PC-3 (cell line): ENCODE results near the gene ANKS1B. TPM values are rescaled to one million over a fixed set of nuclear protein-coding genes. Genes with fewer than 3 reads are reported as not detected.

ENCODE experiments used
- ATAC-seq: fragments of 200-7000 bp; cut with Tn5 transposase; 2 replicates; pipeline ENCODE4 v1.9.1; 2020; ENCODE audit warnings: mild to moderate bottlenecking, moderate library complexity
- BruUV-seq: library from RNA; stranded (reverse); fragments of 400-500 nt; replicated peaks from 2 replicates; lab custom pipeline; 2021; lab: Mats Ljungman, UMichigan
- CTCF ChIA-PET: fragments of 300-600 bp; sonication (Branson Sonifier 250); formaldehyde crosslinking; loops from one replicate; lab custom pipeline; 2022; ENCODE audit warnings: antibody characterized with exemption; lab: Charles Lee
- POLR2A ChIA-PET: fragments of 300-600 bp; sonication (Branson Sonifier 250); formaldehyde crosslinking; loops from one replicate; lab custom pipeline; 2022; ENCODE audit warnings: antibody characterized with exemption; ENCODE audit not compliant: unreplicated experiment; lab: Charles Lee
- DNase-seq: peaks from one replicate; pipeline ENCODE4 v3.0.0-alpha.2; 2015
- H2AFZ ChIP-seq: fragments of 300-600 bp; sonication (generic); 2 replicates; pipeline ENCODE4 v1.6.0; 2016; ENCODE audit warnings: antibody characterized with exemption, low read length
- H3F3A ChIP-seq: fragments of 300-600 bp; sonication (generic); one replicate; pipeline ENCODE4 v1.6.0; 2017; ENCODE audit warnings: antibody characterized with exemption, low read length, control low read depth, mild to moderate bottlenecking; ENCODE audit not compliant: unreplicated experiment
- H3K27ac ChIP-seq: fragments of 300-600 bp; sonication (generic); 2 replicates; pipeline ENCODE4 v1.5.1; 2016; ENCODE audit warnings: mild to moderate bottlenecking, low read length
- H3K27me3 ChIP-seq: fragments of 300-600 bp; sonication (generic); 2 replicates; pipeline ENCODE4 v1.6.1; 2016; ENCODE audit warnings: low read length, mixed read lengths
- H3K36me3 ChIP-seq: fragments of 300-600 bp; sonication (generic); 2 replicates; pipeline ENCODE4 v1.6.1; 2016; ENCODE audit warnings: low read depth, mixed run types, low read length, mixed read lengths
- H3K4me1 ChIP-seq: fragments of 300-600 bp; sonication (generic); 2 replicates; pipeline ENCODE4 v1.5.1; 2016; ENCODE audit warnings: low read length; ENCODE audit not compliant: insufficient read depth
- H3K4me2 ChIP-seq: fragments of 300-600 bp; sonication (generic); 2 replicates; pipeline ENCODE4 v1.6.0; 2016; ENCODE audit warnings: low read length
- H3K4me3 ChIP-seq: fragments of 300-600 bp; sonication (generic); 2 replicates; pipeline ENCODE4 v1.5.1; 2016; ENCODE audit warnings: mild to moderate bottlenecking, low read length, mixed read lengths
- H3K79me2 ChIP-seq: fragments of 300-600 bp; sonication (generic); 2 replicates; pipeline ENCODE4 v1.6.1; 2017; ENCODE audit warnings: low read length, mixed read lengths
- H3K9ac ChIP-seq: fragments of 300-600 bp; sonication (generic); 2 replicates; pipeline ENCODE4 v1.6.0; 2016; ENCODE audit warnings: mild to moderate bottlenecking, low read length
- H3K9me2 ChIP-seq: fragments of 300-600 bp; sonication (generic); replicated peaks from 2 replicates; pipeline ENCODE4 v1.6.1; 2016; ENCODE audit warnings: mixed run types, low read length, mixed read lengths
- H3K9me3 ChIP-seq: fragments of 300-600 bp; sonication (generic); 2 replicates; pipeline ENCODE4 v1.6.1; 2016; ENCODE audit warnings: low read length, mixed read lengths
- H4K20me1 ChIP-seq: fragments of 300-600 bp; sonication (generic); 2 replicates; pipeline ENCODE4 v1.6.1; 2016; ENCODE audit warnings: low read length, mixed read lengths
- CTCF ChIP-seq: fragments of 300-600 bp; sonication (generic); conservative IDR thresholded peaks from 2 replicates; pipeline ENCODE4 v1.5.1; 2017; ENCODE audit warnings: antibody characterized with exemption, low read depth, mild to moderate bottlenecking, low read length
- EZH2 ChIP-seq: fragments of 300-600 bp; sonication (generic); IDR thresholded peaks from one replicate; pipeline ENCODE4 v1.6.1; 2017; ENCODE audit warnings: antibody characterized with exemption, mild to moderate bottlenecking, low read length; ENCODE audit not compliant: unreplicated experiment
- EZH2phosphoT487 ChIP-seq: fragments of 300-600 bp; sonication (generic); IDR thresholded peaks from 2 replicates; pipeline ENCODE4 v1.6.1; 2018; ENCODE audit warnings: mild to moderate bottlenecking, antibody characterized with exemption, low read length, borderline replicate concordance
- intact Hi-C: fragments of 100-400 bp; cut with micrococcal nuclease; formaldehyde crosslinking; loops from 2 replicates; pipeline ENCODE4 v1.9.0; 2023
- total RNA-seq: library from RNA; depleted of rRNA; stranded (reverse); fragments of >200 nt; gene quantifications from 2 replicates; pipeline ENCODE4 v1.2.3, GENCODE V29; 2014

ANKS1B gene
- total RNA-seq, 1 experiment from 2014 or later = 0.07 TPM

GRCh38 chr12:99549196-99549595, 435.5 kb downstream of the ANKS1B start:
- Histone ChIP-seq H3K4me3 (no peak overlapping the region), H3F3A (no peaks in the 10 kb centered on the region), H3K36me3 (no peaks in the 10 kb centered on the region), H3K27ac (no peak overlapping the region), H3K27me3 (no peaks in the 10 kb centered on the region), H3K79me2 (no peaks in the 10 kb centered on the region), H3K4me2 (no peak overlapping the region), H3K4me1 (no peaks in the 10 kb centered on the region), H2AFZ (no peak overlapping the region), H3K9me2 (no peaks in the 10 kb centered on the region), H3K9ac (no peak overlapping the region), H4K20me1 (no peaks in the 10 kb centered on the region), H3K9me3 (no peaks in the 10 kb centered on the region)
- no TSS peak for BruUV-seq
- ChIA-PET POLR2A (no interaction called here), CTCF (no interaction called here)
- intact Hi-C loops = no loop called here
- ATAC-seq (no peak), DNase-seq (no peak)
- TF ChIP-seq EZH2 = no peak
- TF ChIP-seq EZH2phosphoT487 = no peak
- no peak for TF ChIP-seq CTCF

GRCh38 chr12:99544457-99544856, 440.3 kb downstream of the ANKS1B start:
- DNase-seq = no peak
- no peaks in the 10 kb centered on the region for H3K27me3 ChIP-seq
- no peaks in the 10 kb centered on the region for H3K4me1 ChIP-seq
- no peaks in the 10 kb centered on the region for H4K20me1 ChIP-seq
- H3K4me3 ChIP-seq = no peak overlapping the region
- CTCF ChIA-PET = no interaction called here
- H3F3A ChIP-seq = no peaks in the 10 kb centered on the region
- H3K27ac ChIP-seq = no peak overlapping the region
- no TSS peak for BruUV-seq
- TF ChIP-seq CTCF (no peak), EZH2 (no peak), EZH2phosphoT487 (no peak)
- POLR2A ChIA-PET = no interaction called here
- H3K9me3 ChIP-seq = no peaks in the 10 kb centered on the region
- no peaks in the 10 kb centered on the region for H3K36me3 ChIP-seq
- no peak overlapping the region for H3K9ac ChIP-seq
- H3K79me2 ChIP-seq = no peaks in the 10 kb centered on the region
- H3K9me2 ChIP-seq = no peaks in the 10 kb centered on the region
- intact Hi-C loops = no loop called here
- H2AFZ ChIP-seq = no peak overlapping the region
- ATAC-seq = no peak
- H3K4me2 ChIP-seq = no peak overlapping the region

DNA sequence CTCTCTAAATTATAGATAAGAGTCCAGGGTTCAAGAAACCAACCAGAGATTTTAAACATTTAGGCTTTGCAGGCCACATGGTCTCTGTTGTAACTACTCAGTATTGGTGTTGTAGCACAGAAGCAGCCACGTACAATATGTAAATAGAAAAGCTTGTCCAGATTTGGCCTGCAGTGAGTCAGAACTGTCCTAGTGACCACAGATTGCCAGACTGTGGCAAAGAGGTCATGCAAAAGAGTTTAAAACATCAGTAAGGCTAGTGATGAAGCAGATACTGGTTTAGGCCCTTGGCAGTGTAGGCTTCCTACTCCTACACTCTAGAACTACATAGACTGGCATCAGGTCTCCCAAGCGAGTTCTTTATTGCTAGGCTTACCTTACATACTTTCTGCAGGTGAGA, 454.8 kb downstream of the ANKS1B start:
- Histone ChIP-seq H3K27ac (no peak overlapping the region), H3K4me2 (no peak overlapping the region), H3K79me2 (no peaks in the 10 kb centered on the region), H3K4me1 (no peaks in the 10 kb centered on the region; the same call in 1 of the 2 replicates), H3K4me3 (no peak overlapping the region), H3F3A (no peaks in the 10 kb centered on the region), H2AFZ (no peak overlapping the region), H3K9ac (no peak overlapping the region), H3K27me3 (no peaks in the 10 kb centered on the region), H3K36me3 (no peaks in the 10 kb centered on the region), H3K9me2 (no peaks in the 10 kb centered on the region), H4K20me1 (no peaks in the 10 kb centered on the region), H3K9me3 (no peaks in the 10 kb centered on the region)
- ChIA-PET CTCF (no interaction called here), POLR2A (no interaction called here)
- BruUV-seq = no TSS peak
- intact Hi-C loops = no loop called here
- no peak for TF ChIP-seq EZH2phosphoT487
- no peak for TF ChIP-seq EZH2
- TF ChIP-seq CTCF = no peak
- peak; percentile 95 for ATAC-seq
- peak; percentile 54 for DNase-seq
